ENCODE results near the gene ARL8A.
"Not testable (repeated sequence)": the region's sequence is repeated elsewhere in the genome, so short reads cannot be mapped to it uniquely, and the experiment has no call there.

ARL8A gene

GRCh38 chr1:202172015-202172355 is 27.4 kb upstream of the ARL8A start:
- DNase-seq = no peak

GRCh38 chr1:202171292-202172014 is 26.9 kb upstream of the ARL8A start:
- no peak for DNase-seq

- DNase-seq = no peak
Observed at GRCh38 chr1:202170726-202171125, 26.2 kb upstream of the ARL8A start.

- DNase-seq = no peak
Observed at GRCh38 chr1:202168861-202169260, 24.3 kb upstream of the ARL8A start.

- DNase-seq = no peak
Observed at GRCh38 chr1:202167708-202168415, 23.3 kb upstream of the ARL8A start.

GRCh38 chr1:202167054-202167453 is 22.5 kb upstream of the ARL8A start:
- not testable (repeated sequence) for DNase-seq

GRCh38 chr1:202165942-202166843 is 21.7 kb upstream of the ARL8A start:
- no peak for DNase-seq

- DNase-seq = no peak
Observed at GRCh38 chr1:202165267-202165941, 20.9 kb upstream of the ARL8A start.

- DNase-seq = no peak
Observed at GRCh38 chr1:202164271-202165037, 19.9 kb upstream of the ARL8A start.

- DNase-seq = no peak
Observed at GRCh38 chr1:202163281-202164270, 19.0 kb upstream of the ARL8A start.

GRCh38 chr1:202162418-202163280 is 18.1 kb upstream of the ARL8A start:
- peak; percentile 33 to 43 for DNase-seq

- peak in 1 of 2 experiments; percentile 34 for DNase-seq
Observed at GRCh38 chr1:202162047-202162417, 17.5 kb upstream of the ARL8A start.

GRCh38 chr1:202161151-202162046 is 16.9 kb upstream of the ARL8A start:
- DNase-seq = no peak

GRCh38 chr1:202160377-202160940 is 15.9 kb upstream of the ARL8A start, which contains the start of gene PTPN7:
Gene PTPN7, minus strand, starts transcription at chr1:202160602. Its CDS starts 1,200 bp downstream, at chr1:202159402.
- DNase-seq = peak; percentile 70

- DNase-seq = peak in 1 of 2 experiments; percentile 27
Observed at GRCh38 chr1:202159534-202160371, 15.2 kb upstream of the ARL8A start.

- peak; percentile 14 to 32 for DNase-seq
Observed at GRCh38 chr1:202158810-202159533, 14.4 kb upstream of the ARL8A start.

- DNase-seq = no peak
Observed at GRCh38 chr1:202157945-202158344, 13.4 kb upstream of the ARL8A start.
